HG02759 (cell line): ENCODE measurements around the gene OGFR.

Experiments
- ATAC-seq: cut with Tn5 transposase; IDR thresholded peaks from one replicate; pipeline ENCODE4 v1.9.1; 2021; ENCODE audit warnings: mild to moderate bottlenecking, moderate library complexity; ENCODE audit not compliant: unreplicated experiment

OGFR gene

GRCh38 chr20:62856931-62857619, 52.4 kb downstream of the OGFR start:
- no peak for ATAC-seq

GRCh38 chr20:62858058-62858830, 53.6 kb downstream of the OGFR start:
- no peak for ATAC-seq

DNA sequence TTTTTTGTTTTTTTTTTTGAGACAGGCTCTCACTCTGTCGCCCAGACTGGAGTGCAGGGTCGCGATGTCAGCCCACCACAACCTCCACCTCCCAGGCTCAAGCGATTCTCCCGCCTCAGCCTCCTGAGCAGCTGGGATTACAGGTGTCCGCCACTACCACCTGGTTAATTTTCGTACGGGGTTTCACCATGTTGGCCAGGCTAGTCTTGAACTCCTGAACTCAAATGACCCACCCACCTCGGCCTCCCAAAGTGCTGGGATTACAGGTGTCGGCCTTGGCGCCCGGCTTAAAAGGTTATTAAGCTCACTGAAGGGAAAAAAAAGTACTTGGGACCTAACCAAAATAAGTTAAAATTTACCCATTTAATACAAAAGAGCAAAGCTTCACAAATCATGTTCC, 55.1 kb downstream of the OGFR start:
- no peak for ATAC-seq

GRCh38 chr20:62860391-62860923, 55.8 kb downstream of the OGFR start:
- ATAC-seq, result peak; percentile 10

GRCh38 chr20:62860924-62861691, 56.5 kb downstream of the OGFR start:
- peak; percentile 40 for ATAC-seq

- ATAC-seq, result peak; percentile 82
These were observed 57.2 kb downstream of the OGFR start, which contains the start of gene TCFL5 for GRCh38 chr20:62861726-62862336. TCFL5 (minus strand) TSS chr20:62861822; CDS start chr20:62861670, 152 bp downstream.
